Astrocyte of the spinal cord (primary cell): Measurements from ENCODE around the gene VAV2.

Experiments used
- DNase-seq: peaks from one replicate; pipeline ENCODE4 v3.0.0; 2011; ENCODE audit warnings: low read depth, low spot score
- H3K4me3 ChIP-seq: 2 replicates; pipeline ENCODE4 v1.5.1; 2011; ENCODE audit warnings: low read depth, mild to moderate bottlenecking, low read length, moderate library complexity
- in situ Hi-C: cut with HindIII; loops from 2 replicates; pipeline ENCODE4 v1.10.0; 2017; ENCODE audit warnings: low sequenced_read_pairs
- TF ChIP-seq, protein P1 (sequence below): IDR thresholded peaks from 2 replicates; pipeline ENCODE4 v1.5.1; 2012; ENCODE audit warnings: low read depth, mild to moderate bottlenecking, low read length, inconsistent platforms

The VAV2 gene

GRCh38 chr9:133807818-133808217 lies 184.3 kb downstream of the VAV2 start:
- DNase-seq = no peak
- in situ Hi-C loops = no loop called here
- TF ChIP-seq, protein P1, sequence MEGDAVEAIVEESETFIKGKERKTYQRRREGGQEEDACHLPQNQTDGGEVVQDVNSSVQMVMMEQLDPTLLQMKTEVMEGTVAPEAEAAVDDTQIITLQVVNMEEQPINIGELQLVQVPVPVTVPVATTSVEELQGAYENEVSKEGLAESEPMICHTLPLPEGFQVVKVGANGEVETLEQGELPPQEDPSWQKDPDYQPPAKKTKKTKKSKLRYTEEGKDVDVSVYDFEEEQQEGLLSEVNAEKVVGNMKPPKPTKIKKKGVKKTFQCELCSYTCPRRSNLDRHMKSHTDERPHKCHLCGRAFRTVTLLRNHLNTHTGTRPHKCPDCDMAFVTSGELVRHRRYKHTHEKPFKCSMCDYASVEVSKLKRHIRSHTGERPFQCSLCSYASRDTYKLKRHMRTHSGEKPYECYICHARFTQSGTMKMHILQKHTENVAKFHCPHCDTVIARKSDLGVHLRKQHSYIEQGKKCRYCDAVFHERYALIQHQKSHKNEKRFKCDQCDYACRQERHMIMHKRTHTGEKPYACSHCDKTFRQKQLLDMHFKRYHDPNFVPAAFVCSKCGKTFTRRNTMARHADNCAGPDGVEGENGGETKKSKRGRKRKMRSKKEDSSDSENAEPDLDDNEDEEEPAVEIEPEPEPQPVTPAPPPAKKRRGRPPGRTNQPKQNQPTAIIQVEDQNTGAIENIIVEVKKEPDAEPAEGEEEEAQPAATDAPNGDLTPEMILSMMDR = no peak
- no peak overlapping the region for H3K4me3 ChIP-seq

- no peak for DNase-seq
- TF ChIP-seq, protein P1 = no peak
- no peak overlapping the region for H3K4me3 ChIP-seq
- in situ Hi-C loops = no loop called here
Measured at GRCh38 chr9:133807037-133807436, 185.1 kb downstream of the VAV2 start.

DNA sequence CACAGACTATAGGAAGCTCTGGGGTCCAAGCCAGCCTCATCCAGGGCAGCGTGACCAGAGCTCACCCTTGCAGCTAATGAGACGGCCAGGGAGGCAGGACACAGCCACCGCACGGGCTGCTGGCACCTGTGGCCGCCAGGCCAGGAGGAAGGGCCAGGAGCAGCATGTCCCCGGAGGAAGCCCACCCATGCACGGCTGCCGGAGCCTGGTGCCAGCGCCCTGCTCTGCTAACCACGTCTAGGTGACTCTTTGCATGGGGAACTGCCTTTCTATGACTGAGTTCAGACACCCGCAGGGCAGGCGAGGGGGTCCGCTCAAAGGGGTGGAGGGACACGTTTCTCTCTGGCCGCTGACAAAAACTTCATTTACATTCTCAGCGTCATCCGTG lies 185.5 kb downstream of the VAV2 start:
- DNase-seq = no peak
- TF ChIP-seq, protein P1 = no peak
- in situ Hi-C loops = no loop called here
- H3K4me3 ChIP-seq = no peak overlapping the region

DNA sequence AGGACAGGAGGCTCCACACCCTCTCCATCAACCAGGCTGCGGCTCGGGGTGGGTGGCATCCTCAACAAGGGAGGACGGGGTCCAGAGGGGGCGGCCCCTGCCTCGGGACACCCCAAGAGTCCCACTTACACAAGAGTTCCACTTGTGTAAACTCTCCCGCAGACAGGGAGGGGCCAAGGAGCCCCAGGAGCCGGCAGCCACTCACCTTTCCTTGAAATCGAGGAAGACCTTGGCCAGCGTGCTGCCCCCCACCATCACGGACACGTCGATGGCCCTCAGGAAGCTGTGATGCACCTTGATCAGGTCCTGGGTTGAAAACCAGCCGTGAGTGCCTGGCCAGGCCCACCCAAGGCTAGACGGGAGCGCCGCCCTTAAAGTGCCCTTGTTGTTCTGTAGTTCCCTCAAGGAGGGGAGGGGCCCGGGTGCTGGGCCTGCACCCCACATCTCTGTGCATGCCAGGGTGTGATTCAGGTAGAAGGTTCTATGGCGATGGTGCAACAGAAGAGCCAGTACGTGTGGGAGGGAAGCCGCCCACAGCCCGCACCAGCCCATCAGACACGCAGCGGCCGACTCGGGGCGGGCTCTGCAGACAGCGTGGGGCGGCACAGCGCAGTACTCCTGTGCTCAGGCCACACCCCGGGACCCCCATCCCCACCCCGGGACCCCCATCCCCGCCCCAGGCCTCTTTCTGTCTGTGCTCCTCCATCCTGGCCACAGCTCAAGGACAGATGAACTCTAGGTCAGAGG lies 186.1 kb downstream of the VAV2 start:
- no peak overlapping the region for H3K4me3 ChIP-seq
- no peak for DNase-seq
- in situ Hi-C loops = no loop called here
- TF ChIP-seq, protein P1 = no peak

- no peak for DNase-seq
- in situ Hi-C loops = no loop called here
- no peak overlapping the region for H3K4me3 ChIP-seq
- TF ChIP-seq, protein P1 = no peak
Measured at GRCh38 chr9:133804199-133804598, 187.9 kb downstream of the VAV2 start.

DNA sequence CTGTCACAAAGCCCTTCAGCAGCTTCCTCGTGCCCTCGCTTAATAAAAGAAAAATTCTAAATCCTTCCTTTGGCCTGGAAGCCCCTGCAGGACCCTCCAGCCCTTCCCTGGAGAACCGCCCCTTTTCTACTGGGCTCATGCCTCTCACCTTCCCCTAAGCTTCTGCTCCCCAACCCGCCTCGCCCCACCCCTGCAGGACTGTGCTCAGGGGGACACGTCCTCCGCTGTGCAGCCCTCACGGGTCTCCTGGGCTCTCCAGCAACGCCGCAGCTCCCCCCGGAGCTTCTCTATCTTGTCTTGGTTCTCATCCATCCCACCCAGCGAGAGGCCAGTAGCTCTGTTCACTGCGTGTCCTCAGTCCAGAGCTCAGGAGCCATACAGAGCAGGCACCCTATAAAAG lies 188.4 kb downstream of the VAV2 start:
- in situ Hi-C loops = no loop called here
- no peak for DNase-seq
- H3K4me3 ChIP-seq = no peak overlapping the region
- TF ChIP-seq, protein P1 = no peak
